Measurements from ENCODE around the gene CRADD.

GRCh38 chr12:93783832-93784231, 106.7 kb downstream of the CRADD start:
- TF ChIP-seq CTCF (IDR thresholded peaks at IDR 0.05) (no peak), EP300 (IDR thresholded peaks at IDR 0.05) (no peak), POLR2AphosphoS5 (IDR thresholded peaks at IDR 0.05) (no peak), POLR2A (IDR thresholded peaks at IDR 0.05) (no peak)

All from suprapubic skin (tissue), 4 donors.